Heart right ventricle (tissue), 16 donors: ENCODE results near the gene ANAPC10. TPM values are rescaled to one million over a fixed set of nuclear protein-coding genes. Genes with fewer than 3 reads are reported as not detected.

Experiments
- ATAC-seq, 8 donors: fragments of 200-7000 bp; cut with Tn5 transposase; one replicate each; pipeline ENCODE4 v1.9.1; 2020; ENCODE audit warnings: mild to moderate bottlenecking in 8 of 8, moderate library complexity in 8 of 8, moderate number of reproducible peaks in 1 of 8
- DNase-seq, 2 donors: peaks; one replicate each; pipeline ENCODE4 v3.0.0-alpha.2; 2020
- H3K27ac ChIP-seq, 10 donors: fragments of 200-600 bp; sonication (generic) in 2 of 10; one replicate each; pipeline versions ENCODE4 v1.5.0 to v1.8.0; 2020 to 2022; ENCODE audit warnings: mild to moderate bottlenecking in 3 of 10
- H3K27me3 ChIP-seq, 7 donors: fragments of 200-600 bp; one replicate each; pipeline ENCODE4 v1.8.0; 2021 to 2022; ENCODE audit warnings: mild to moderate bottlenecking in 2 of 7
- H3K36me3 ChIP-seq, 9 donors: fragments of 200-600 bp; sonication (generic) in 1 of 9; one replicate each; pipeline versions ENCODE4 v1.5.0 to v1.8.0; 2020 to 2022; ENCODE audit warnings: mild to moderate bottlenecking in 2 of 9
- H3K4me1 ChIP-seq, 9 donors: fragments of 200-600 bp; sonication (generic) in 1 of 9; one replicate each; pipeline versions ENCODE4 v1.5.0 to v1.8.0; 2020 to 2022; ENCODE audit warnings: mild to moderate bottlenecking in 4 of 9
- H3K4me3 ChIP-seq, 10 donors: fragments of 200-600 bp; sonication (generic) in 2 of 10; one replicate each; pipeline versions ENCODE4 v1.5.0 to v1.8.0; 2020 to 2022; ENCODE audit warnings: mild to moderate bottlenecking in 7 of 10, moderate library complexity in 2 of 10
- H3K9me3 ChIP-seq, 11 donors: fragments of 200-600 bp in 10 of 11; sonication (generic) in 2 of 11; one replicate each; pipeline versions ENCODE4 v1.5.0 to v1.8.0; 2013 to 2022; ENCODE audit warnings: mild to moderate bottlenecking in 2 of 11, control low read depth in 1 of 11, moderate library complexity in 1 of 11
- CTCF ChIP-seq, 9 donors: fragments of 200-600 bp; sonication (generic) in 2 of 9; IDR thresholded peaks; one replicate each; pipeline versions ENCODE4 v1.5.0 to v1.8.0; 2021 to 2022; ENCODE audit warnings: antibody characterized with exemption in 9 of 9, mild to moderate bottlenecking in 5 of 9, moderate library complexity in 1 of 9
- WGBS, 2 donors: extraction: QIAGEN DNeasy Blood & Tissue Kit; methylation state at CpG; one replicate each; pipeline ENCODE4 v1.1.7; 2013; ENCODE audit warnings: inconsistent platforms in 1 of 2; 5-methylcytosine and 5-hydroxymethylcytosine counted together
- intact Hi-C, 10 donors: fragments of 100-400 bp; cut with DNase I; formaldehyde crosslinking; loops; one replicate each; pipeline versions ENCODE4 v1.11.1 to v1.14.2; 2022
- polyA plus RNA-seq, 2 donors: library from polyadenylated mRNA; stranded (reverse); fragments of 200-250 nt; gene quantifications; one replicate each; pipeline ENCODE4 v1.2.3, GENCODE V29; 2013
- total RNA-seq, 10 donors: library from RNA; stranded (reverse); fragmentation: NEBNext Ultra II Directional in 3 of 10; extraction: Animal tissue kit (Norgen Biotek cat#: 25700) in 3 of 10; gene quantifications; one replicate each; pipeline versions ENCODE4 v1.2.1 to v1.2.4, GENCODE V29; 2021 to 2023
- donor health status: Arrhythmogenic right ventricular cardiomyopathy.
- donor health status: ischemic (EF 13 %, LVEDD 7.1; RV severe dilation, severe dysfunction).
- donor health status: healthy with polysubstance abuse.
- donor health status: DM: no; HTN: yes; CAD: no.
- donor health status: DM: no; HTN: no; CAD: no.
- donor health status: ischemic (EF 25% LVEDD 6.9; RV normal size, moderate dysfunction).
- donor health status: ischemic (EF 25% LVEDD 5.7; RV mildly dilated, moderate dysfunction).
- donor health status: healthy.
- donor health status: DM: yes; HTN: yes; CAD: no.
- donor health status: Ischemic cardiomyopathy.
- donor health status: ischemic (EF 35%, LVEDD 5.7; RV mildly dilated, moderate dysfunction).
- donor health status: nonischemic (EF 11% LVEDD 7.7; RV severe dilation, severe dysfunction).
- donor health status: DM: yes; HTN: yes; CAD: no.
- donor health status: PGD.
- donor health status: ischemic (EF 29% LVEDD 5.4; RV normal size, mild dysfunction).
- donor health status: nonischemic (EF 23%, LVEDD 6.1; RV moderate dilation, normal function).

ANAPC10 gene
- total and polyA plus RNA-seq, 12 donors, result 10.3 to 23.0 (median 14.6) TPM

GRCh38 chr4:145061318-145061920 lies 36.6 kb downstream of the ANAPC10 start:
- ATAC-seq, result peak in 1 of 8 donors; percentile 51
- intact Hi-C loops, result loop anchor here in 8 of 10 donors (2.0 to 10.0 kb wide), 4 partner anchors 884 to 889 kb away; no protein-coding TSS in a partner anchor
- Histone ChIP-seq H3K27ac (no peak overlapping the region), H3K36me3 (peaks cover 0 to 22% (median 0%) of the 10 kb centered on the region in 9 donors), H3K9me3 (no peaks in the 10 kb centered on the region), H3K27me3 (no peaks in the 10 kb centered on the region), H3K4me3 (no peak overlapping the region), H3K4me1 (peaks cover 0 to 13% (median 0%) of the 10 kb centered on the region in 9 donors)
- WGBS, 2 donors, result 55 to 56% methylated on average over 6 of the region's 6 CpGs
- DNase-seq, result no peak
- peak; percentile 20 to 67 (median 56) for TF ChIP-seq CTCF (IDR thresholded peaks at IDR 0.05)

- H3K27ac ChIP-seq, result no peak overlapping the region
- intact Hi-C loops, result loop anchor here in 1 of 10 donors (5.0 kb wide), 1 partner anchor 886 kb away; no protein-coding TSS in a partner anchor
- H3K36me3 ChIP-seq, result peaks cover 0 to 11% (median 0%) of the 10 kb centered on the region in 9 donors
- no peaks in the 10 kb centered on the region for H3K9me3 ChIP-seq
- no peaks in the 10 kb centered on the region for H3K4me1 ChIP-seq
- DNase-seq, result no peak
- H3K4me3 ChIP-seq, result no peak overlapping the region
- no peak for TF ChIP-seq CTCF (IDR thresholded peaks at IDR 0.05)
- no peak for ATAC-seq
- H3K27me3 ChIP-seq, result no peaks in the 10 kb centered on the region
These were observed 39.7 kb downstream of the ANAPC10 start for GRCh38 chr4:145058256-145058655.

- no peaks in the 10 kb centered on the region for H3K27me3 ChIP-seq
- no peaks in the 10 kb centered on the region for H3K9me3 ChIP-seq
- TF ChIP-seq CTCF (IDR thresholded peaks at IDR 0.05), result no peak
- no peak overlapping the region for H3K27ac ChIP-seq
- WGBS, 2 donors, result 94 to 97% methylated on average over 6 of the region's 6 CpGs
- no peaks in the 10 kb centered on the region for H3K4me1 ChIP-seq
- intact Hi-C loops, result loop anchor here in 1 of 10 donors (5.0 kb wide), 1 partner anchor 884 kb away; no protein-coding TSS in a partner anchor
- ATAC-seq, result no peak
- H3K36me3 ChIP-seq, result no peaks in the 10 kb centered on the region
- DNase-seq, result no peak
- H3K4me3 ChIP-seq, result no peak overlapping the region
These were observed 41.5 kb downstream of the ANAPC10 start for GRCh38 chr4:145056325-145057130.

- Histone ChIP-seq H3K9me3 (no peaks in the 10 kb centered on the region), H3K36me3 (peaks cover 0 to 5% (median 0%) of the 10 kb centered on the region in 9 donors), H3K27ac (no peak overlapping the region), H3K4me1 (no peaks in the 10 kb centered on the region), H3K27me3 (no peaks in the 10 kb centered on the region), H3K4me3 (no peak overlapping the region)
- no peak for ATAC-seq
- intact Hi-C loops, result loop anchor here in 1 of 10 donors (5.0 kb wide), 1 partner anchor 883 kb away; no protein-coding TSS in a partner anchor
- WGBS, 2 donors, result 87 to 88% methylated on average over 5 of the region's 5 CpGs
- TF ChIP-seq CTCF (IDR thresholded peaks at IDR 0.05), result no peak
- no peak for DNase-seq
These were observed 42.3 kb downstream of the ANAPC10 start for GRCh38 chr4:145055533-145056257.
